KMS-11 (cell line): ENCODE results near the gene SFRP2.

Experiments used
- H2AFZ ChIP-seq: fragments of 200-600 bp; sonication (generic); 2 replicates; pipeline ENCODE4 v1.6.1; 2016; ENCODE audit warnings: antibody characterized with exemption, mixed run types, low read depth
- H3K27ac ChIP-seq: fragments of 200-600 bp; sonication (generic); 2 replicates; pipeline ENCODE4 v1.6.1; 2016; ENCODE audit warnings: mild to moderate bottlenecking, mixed run types
- H3K27me3 ChIP-seq: fragments of 200-600 bp; sonication (generic); 2 replicates; pipeline ENCODE4 v1.6.1; 2017; ENCODE audit warnings: mild to moderate bottlenecking, low read depth, mixed run types, moderate library complexity; ENCODE audit not compliant: insufficient read depth
- H3K36me3 ChIP-seq: fragments of 200-600 bp; sonication (generic); 2 replicates; pipeline ENCODE4 v1.6.1; 2017; ENCODE audit warnings: mild to moderate bottlenecking, mixed run types; ENCODE audit not compliant: insufficient read depth
- H3K4me1 ChIP-seq: fragments of 200-600 bp; sonication (generic); 2 replicates; pipeline ENCODE4 v1.6.1; 2016; ENCODE audit warnings: mild to moderate bottlenecking, low read depth, mixed run types; ENCODE audit not compliant: poor library complexity, severe bottlenecking
- H3K4me2 ChIP-seq: fragments of 200-600 bp; sonication (generic); 2 replicates; pipeline ENCODE4 v1.7.0; 2016; ENCODE audit warnings: mild to moderate bottlenecking, mixed run types
- H3K4me3 ChIP-seq: fragments of 200-600 bp; sonication (generic); IDR thresholded peaks from 2 replicates; pipeline ENCODE4 v1.6.1; 2017; ENCODE audit warnings: low read depth, low read length, mixed read lengths; ENCODE audit not compliant: insufficient read depth
- H3K79me2 ChIP-seq: fragments of 200-600 bp; sonication (generic); 2 replicates; pipeline ENCODE4 v1.6.1; 2016; ENCODE audit warnings: low read depth, mixed run types; ENCODE audit not compliant: insufficient read depth
- H3K9ac ChIP-seq: fragments of 200-600 bp; sonication (generic); 2 replicates; pipeline ENCODE4 v1.6.1; 2016; ENCODE audit warnings: mild to moderate bottlenecking, mixed run types
- H4K20me1 ChIP-seq: fragments of 200-600 bp; sonication (generic); 2 replicates; pipeline ENCODE4 v1.6.1; 2016; ENCODE audit warnings: mild to moderate bottlenecking, mixed run types; ENCODE audit not compliant: insufficient read depth
- CTCF ChIP-seq: fragments of 200-600 bp; sonication (generic); conservative IDR thresholded peaks from 2 replicates; pipeline ENCODE4 v1.6.1; 2017; ENCODE audit warnings: low read depth, mild to moderate bottlenecking, antibody characterized with exemption, low read length, moderate library complexity, mixed read lengths

SFRP2 gene

DNA sequence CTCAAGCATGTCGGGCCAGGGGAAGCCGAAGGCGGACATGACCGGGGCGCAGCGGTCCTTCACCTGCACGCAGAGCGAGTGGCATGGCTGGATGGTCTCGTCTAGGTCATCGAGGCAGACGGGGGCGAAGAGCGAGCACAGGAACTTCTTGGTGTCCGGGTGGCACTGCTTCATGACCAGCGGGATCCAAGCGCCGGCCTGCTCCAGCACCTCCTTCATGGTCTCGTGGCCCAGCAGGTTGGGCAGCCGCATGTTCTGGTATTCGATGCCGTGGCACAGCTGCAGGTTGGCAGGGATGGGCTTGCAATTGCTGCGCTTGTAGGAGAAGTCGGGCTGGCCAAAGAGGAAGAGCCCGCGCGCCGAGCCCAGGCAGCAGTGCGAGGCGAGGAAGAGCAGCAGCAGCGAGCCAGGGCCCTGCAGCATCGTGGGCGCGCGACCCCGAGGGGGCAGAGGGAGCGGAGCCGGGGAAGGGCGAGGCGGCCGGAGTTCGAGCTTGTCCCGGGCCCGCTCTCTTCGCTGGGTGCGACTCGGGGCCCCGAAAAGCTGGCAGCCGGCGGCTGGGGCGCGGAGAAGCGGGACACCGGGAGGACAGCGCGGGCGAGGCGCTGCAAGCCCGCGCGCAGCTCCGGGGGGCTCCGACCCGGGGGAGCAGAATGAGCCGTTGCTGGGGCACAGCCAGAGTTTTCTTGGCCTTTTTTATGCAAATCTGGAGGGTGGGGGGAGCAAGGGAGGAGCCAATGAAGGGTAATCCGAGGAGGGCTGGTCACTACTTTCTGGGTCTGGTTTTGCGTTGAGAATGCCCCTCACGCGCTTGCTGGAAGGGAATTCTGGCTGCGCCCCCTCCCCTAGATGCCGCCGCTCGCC is at the start of gene SFRP2:
Gene SFRP2 (minus strand): TSS at position 671 of the 864 bp plus-strand sequence. CDS start 248 bp downstream, at position 423.
- H3K27me3 ChIP-seq, result no peaks in the 10 kb centered on the region
- H2AFZ ChIP-seq, result no peak within 1 kb of the TSS
- H3K4me1 ChIP-seq, result no peaks in the 10 kb centered on the region
- no peak within 1 kb of the TSS for H3K4me2 ChIP-seq
- no peak for TF ChIP-seq CTCF
- no peak within 1 kb of the TSS for H3K4me3 ChIP-seq
- H3K9ac ChIP-seq, result no peak within 1 kb of the TSS
- no peak within 1 kb of the TSS for H3K27ac ChIP-seq
- H4K20me1 ChIP-seq, result no peaks in the 10 kb centered on the region
- H3K79me2 ChIP-seq, result no peaks in the 10 kb centered on the region
- no peaks in the 10 kb centered on the region for H3K36me3 ChIP-seq

DNA sequence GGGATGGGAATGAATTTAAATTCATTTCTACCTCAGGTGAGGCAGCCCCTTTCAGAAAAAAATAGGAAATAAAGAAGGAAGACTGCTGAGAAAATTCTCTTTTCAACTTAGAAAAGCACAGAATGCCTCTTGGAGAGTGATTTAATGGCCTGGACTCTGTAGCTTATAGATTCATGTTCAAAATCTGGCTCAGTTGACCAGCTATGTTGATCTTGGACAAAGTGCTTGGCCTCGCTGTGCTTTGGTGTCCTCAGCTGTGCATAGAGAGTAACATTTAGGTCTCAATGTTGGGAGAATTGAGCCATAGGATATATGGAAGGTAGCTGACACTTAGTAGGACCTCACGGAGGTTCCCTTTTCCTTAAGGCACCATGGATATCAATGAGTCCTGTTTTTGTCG is 49.7 kb upstream of the SFRP2 start:
- H3K27ac ChIP-seq, result no peak overlapping the region

GRCh38 chr4:153834901-153835300 is 46.0 kb upstream of the SFRP2 start:
- Histone ChIP-seq H3K27ac (no peak overlapping the region), H2AFZ (no peak overlapping the region), H3K79me2 (no peaks in the 10 kb centered on the region), H3K36me3 (no peaks in the 10 kb centered on the region), H3K9ac (no peak overlapping the region), H3K4me1 (no peaks in the 10 kb centered on the region), H3K4me2 (no peak overlapping the region), H3K4me3 (no peak overlapping the region), H3K27me3 (no peaks in the 10 kb centered on the region), H4K20me1 (no peaks in the 10 kb centered on the region)
- no peak for TF ChIP-seq CTCF

More for the DNA sequence above, 49.7 kb upstream of the SFRP2 start:
- Histone ChIP-seq H3K9ac (no peak overlapping the region), H3K4me2 (no peak overlapping the region), H3K4me3 (no peak overlapping the region), H4K20me1 (no peaks in the 10 kb centered on the region), H3K79me2 (no peaks in the 10 kb centered on the region), H3K27me3 (no peaks in the 10 kb centered on the region), H3K4me1 (no peaks in the 10 kb centered on the region), H2AFZ (no peak overlapping the region), H3K36me3 (no peaks in the 10 kb centered on the region)
- no peak for TF ChIP-seq CTCF

- no peak overlapping the region for H3K9ac ChIP-seq
- no peak overlapping the region for H3K4me2 ChIP-seq
- no peaks in the 10 kb centered on the region for H3K79me2 ChIP-seq
- H3K27me3 ChIP-seq, result no peaks in the 10 kb centered on the region
- H3K4me3 ChIP-seq, result no peak overlapping the region
- H3K27ac ChIP-seq, result no peak overlapping the region
- no peak for TF ChIP-seq CTCF
- no peak overlapping the region for H2AFZ ChIP-seq
- no peaks in the 10 kb centered on the region for H3K4me1 ChIP-seq
- H3K36me3 ChIP-seq, result no peaks in the 10 kb centered on the region
- no peaks in the 10 kb centered on the region for H4K20me1 ChIP-seq
Observed at GRCh38 chr4:153832720-153833287, 43.9 kb upstream of the SFRP2 start.
